ENCODE data around the gene CAPN3.

Gene CAPN3

DNA sequence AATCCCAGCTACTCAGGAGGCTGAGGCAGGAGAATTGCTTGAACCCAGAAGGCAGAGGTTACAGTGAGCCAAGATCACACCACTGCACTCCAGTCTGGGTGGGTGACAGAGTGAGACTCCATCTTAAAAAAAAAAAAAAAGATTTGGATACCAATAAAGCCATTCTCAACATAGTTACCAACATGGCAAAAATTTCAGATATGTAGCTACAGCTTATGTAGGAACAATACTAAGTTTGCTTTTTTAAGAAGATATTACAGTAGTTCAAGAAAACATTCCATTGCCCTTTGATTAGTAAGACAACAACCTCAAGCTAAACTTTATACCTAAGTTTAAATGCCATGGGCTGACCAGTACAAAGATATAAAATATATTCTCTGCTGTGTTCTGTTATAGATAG, 97.2 kb downstream of the CAPN3 start:
- DNase-seq (ENCODE audit: low spot score), result no peak

- no peak for DNase-seq (ENCODE audit: low spot score)
These were observed 97.7 kb downstream of the CAPN3 start for GRCh38 chr15:42456971-42457370.

DNA sequence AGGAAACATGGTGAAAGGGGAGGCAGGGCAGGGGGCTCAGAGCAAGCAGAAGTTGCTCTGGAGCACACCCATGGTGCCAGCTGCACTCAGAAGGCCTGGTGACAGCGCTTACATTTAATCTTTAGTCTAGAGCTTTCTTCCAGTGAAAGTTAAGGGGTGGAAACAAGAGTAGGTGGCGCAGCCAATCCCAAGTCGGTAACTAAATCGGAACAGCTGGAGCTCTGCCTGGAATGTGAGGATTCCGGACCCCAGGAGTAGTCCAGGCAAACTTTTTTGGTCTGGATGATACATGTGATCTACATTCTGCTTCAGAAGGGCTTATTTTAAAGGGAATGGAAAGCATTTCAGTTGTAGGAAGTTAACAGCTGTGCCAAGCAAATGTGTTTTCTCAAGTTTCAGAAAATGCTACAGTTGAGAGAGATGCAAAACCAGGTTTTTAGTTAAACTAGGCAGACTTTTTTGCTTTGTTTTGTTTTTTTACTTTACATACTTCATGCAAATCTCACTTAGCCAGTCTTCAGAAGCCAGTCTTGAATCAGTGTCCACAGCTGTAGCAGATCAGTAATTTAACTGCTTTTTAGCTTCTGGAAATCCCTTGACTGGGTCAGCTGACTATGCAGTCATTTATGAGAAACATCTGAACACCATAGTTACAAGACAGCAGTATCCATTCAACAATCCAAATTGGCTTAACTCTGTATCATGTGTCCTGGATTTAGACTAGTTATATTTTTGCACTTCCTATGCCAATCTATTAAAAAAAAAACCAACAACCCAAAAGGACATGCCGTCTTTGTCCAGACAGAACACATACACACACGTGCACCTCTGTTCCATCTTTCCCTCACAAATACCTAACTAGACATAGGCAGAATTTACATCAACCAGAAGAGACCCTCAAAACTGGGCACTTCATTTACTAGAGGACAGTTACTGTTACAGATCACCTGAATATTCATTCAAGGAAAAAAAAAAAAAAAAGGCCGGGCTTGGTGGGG, 98.4 kb downstream of the CAPN3 start:
- DNase-seq (ENCODE audit: low spot score), result peak; percentile 70

DNA sequence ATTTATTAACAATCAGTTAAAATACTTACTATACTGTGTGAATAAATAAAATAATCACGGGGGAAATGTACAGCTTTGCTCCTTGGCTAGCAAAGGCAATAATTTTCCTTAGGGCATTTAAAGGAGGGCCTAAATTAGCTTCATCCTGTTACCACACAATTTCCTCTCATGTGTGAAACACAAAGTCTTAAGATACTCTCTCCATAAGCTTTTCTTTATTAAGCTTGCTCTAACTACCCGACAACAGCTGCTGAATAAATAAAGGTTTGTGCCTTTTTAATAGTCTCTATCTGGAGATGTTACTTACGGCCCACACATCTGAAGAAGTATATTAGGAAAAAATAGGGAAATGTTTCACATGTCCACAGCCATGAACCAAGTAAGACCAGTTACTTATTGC, 102.0 kb downstream of the CAPN3 start:
- peak; percentile 25 for DNase-seq (ENCODE audit: low spot score)
